ENCODE results near the gene AP1G1. TPM values are rescaled to one million over a fixed set of nuclear protein-coding genes. Genes with fewer than 3 reads are reported as not detected.
"Not testable (repeated sequence)": the region's sequence is repeated elsewhere in the genome, so short reads cannot be mapped to it uniquely, and the experiment has no call there.

AP1G1 gene
- total RNA-seq, 1 donor from 2014 or later, result 121 TPM

GRCh38 chr16:71811261-71811803, 2.7 kb upstream of the AP1G1 start:
- H3K9me3 Mint-ChIP-seq (ENCODE audit: unreplicated experiment), result no peaks in the 10 kb centered on the region
- no peak overlapping the region for H3K4me3 ChIP-seq (ENCODE audit: insufficient read depth, low read depth, low read length)
- no peak overlapping the region for H2AFZ ChIP-seq (ENCODE audit: low read depth, low read length)
- H3K27me3 ChIP-seq (ENCODE audit: insufficient read depth, low read length), result no peaks in the 10 kb centered on the region
- no peaks in the 10 kb centered on the region for H3K27me3 Mint-ChIP-seq (ENCODE audit: low read depth, unreplicated experiment)
- FAIRE-seq (no peak), DNase-seq (ENCODE audit: low read depth) (peak; percentile 18)
- H3K27ac Mint-ChIP-seq (ENCODE audit: unreplicated experiment), result no peak overlapping the region
- H4K20me1 ChIP-seq (ENCODE audit: insufficient read depth, low read length), result peaks cover 16% of the 10 kb centered on the region
- no peaks in the 10 kb centered on the region for H3K9me3 ChIP-seq (ENCODE audit: insufficient read depth, low read depth, low read length)
- peaks cover 7% of the 10 kb centered on the region for H3K4me1 Mint-ChIP-seq (ENCODE audit: low read depth, unreplicated experiment)
- H3K4me2 ChIP-seq (ENCODE audit: low read length), result no peak overlapping the region
- H3K4me3 Mint-ChIP-seq (ENCODE audit: unreplicated experiment), result no peak overlapping the region
- no peak overlapping the region for H3K9ac ChIP-seq (ENCODE audit: low read length)
- no peak for TF ChIP-seq CTCF (IDR thresholded peaks at IDR 0.05; ENCODE audit: insufficient read depth, low read depth, low read length)
- no peak for TF ChIP-seq EZH2 (IDR thresholded peaks at IDR 0.05; ENCODE audit: insufficient read depth, low read length)
- H3K36me3 Mint-ChIP-seq (ENCODE audit: low read depth, unreplicated experiment), result no peaks in the 10 kb centered on the region
- no peaks in the 10 kb centered on the region for H3K4me1 ChIP-seq (ENCODE audit: insufficient read depth, low read length)
- peaks cover 25% of the 10 kb centered on the region for H3K79me2 ChIP-seq (ENCODE audit: insufficient read depth, low read length)
- H3K27ac ChIP-seq (ENCODE audit: low read depth, low read length), result no peak overlapping the region
- no peaks in the 10 kb centered on the region for H3K36me3 ChIP-seq (ENCODE audit: insufficient read depth, low read length)

GRCh38 chr16:71810155-71810530, 1.5 kb upstream of the AP1G1 start:
- not testable (repeated sequence) for H2AFZ ChIP-seq (ENCODE audit: low read depth, low read length); H3K9me3 ChIP-seq (ENCODE audit: insufficient read depth, low read depth, low read length); H3K9ac ChIP-seq (ENCODE audit: low read length); FAIRE-seq; H3K4me1 ChIP-seq (ENCODE audit: insufficient read depth, low read length); H3K27me3 Mint-ChIP-seq (ENCODE audit: low read depth, unreplicated experiment); H3K27ac ChIP-seq (ENCODE audit: low read depth, low read length); H3K36me3 Mint-ChIP-seq (ENCODE audit: low read depth, unreplicated experiment); H3K27me3 ChIP-seq (ENCODE audit: insufficient read depth, low read length); DNase-seq (ENCODE audit: low read depth); H3K36me3 ChIP-seq (ENCODE audit: insufficient read depth, low read length); H3K4me1 Mint-ChIP-seq (ENCODE audit: low read depth, unreplicated experiment); H3K4me2 ChIP-seq (ENCODE audit: low read length); H3K4me3 ChIP-seq (ENCODE audit: insufficient read depth, low read depth, low read length); H3K9me3 Mint-ChIP-seq (ENCODE audit: unreplicated experiment)
- Histone ChIP-seq H3K79me2 (ENCODE audit: insufficient read depth, low read length) (peaks cover 37% of the 10 kb centered on the region), H4K20me1 (ENCODE audit: insufficient read depth, low read length) (peaks cover 23% of the 10 kb centered on the region)
- H3K4me3 Mint-ChIP-seq (ENCODE audit: unreplicated experiment), result peak overlapping the region; percentile 98
- H3K27ac Mint-ChIP-seq (ENCODE audit: unreplicated experiment), result peak overlapping the region; percentile 47

- peak; percentile 20 for DNase-seq (ENCODE audit: low read depth)
- peak overlapping the region; percentile 100 for H3K9ac ChIP-seq (ENCODE audit: low read length)
- Mint-ChIP-seq H3K4me1 (ENCODE audit: low read depth, unreplicated experiment) (peaks cover 11% of the 10 kb centered on the region), H3K36me3 (ENCODE audit: low read depth, unreplicated experiment) (no peaks in the 10 kb centered on the region), H3K9me3 (ENCODE audit: unreplicated experiment) (no peaks in the 10 kb centered on the region), H3K4me3 (ENCODE audit: unreplicated experiment) (peak overlapping the region; percentile 98), H3K27me3 (ENCODE audit: low read depth, unreplicated experiment) (no peaks in the 10 kb centered on the region), H3K27ac (ENCODE audit: unreplicated experiment) (peak overlapping the region; percentile 99)
- H3K4me1 ChIP-seq (ENCODE audit: insufficient read depth, low read length), result no peaks in the 10 kb centered on the region
- peak overlapping the region; percentile 96 for H3K4me3 ChIP-seq (ENCODE audit: insufficient read depth, low read depth, low read length)
- H2AFZ ChIP-seq (ENCODE audit: low read depth, low read length), result peak overlapping the region; percentile 88
- FAIRE-seq, result no peak
- H3K36me3 ChIP-seq (ENCODE audit: insufficient read depth, low read length), result no peaks in the 10 kb centered on the region
- peaks cover 58% of the 10 kb centered on the region for H3K79me2 ChIP-seq (ENCODE audit: insufficient read depth, low read length)
- peak overlapping the region; percentile 100 for H3K27ac ChIP-seq (ENCODE audit: low read depth, low read length)
- TF ChIP-seq EZH2 (IDR thresholded peaks at IDR 0.05; ENCODE audit: insufficient read depth, low read length) (no peak), CTCF (IDR thresholded peaks at IDR 0.05; ENCODE audit: insufficient read depth, low read depth, low read length) (no peak)
- peaks cover 39% of the 10 kb centered on the region for H4K20me1 ChIP-seq (ENCODE audit: insufficient read depth, low read length)
- peak overlapping the region; percentile 86 for H3K4me2 ChIP-seq (ENCODE audit: low read length)
- H3K9me3 ChIP-seq (ENCODE audit: insufficient read depth, low read depth, low read length), result no peaks in the 10 kb centered on the region
- no peaks in the 10 kb centered on the region for H3K27me3 ChIP-seq (ENCODE audit: insufficient read depth, low read length)
Measured at GRCh38 chr16:71807905-71808592, 585 bp downstream of the AP1G1 start.
